Endodermal cell (in vitro differentiated cells): ENCODE results near the gene RASSF8. TPM values are rescaled to one million over a fixed set of nuclear protein-coding genes. Genes with fewer than 3 reads are reported as not detected.

ENCODE experiments used
- DNase-seq: peaks from one replicate; pipeline ENCODE4 v3.0.0-alpha.2; 2017
- H3K27ac ChIP-seq: 2 replicates; pipeline ENCODE4 v1.5.1; 2013; ENCODE audit warnings: mild to moderate bottlenecking, low read depth, low read length, moderate library complexity
- H3K27me3 ChIP-seq: 2 replicates; pipeline ENCODE4 v1.6.1; 2013; ENCODE audit warnings: mild to moderate bottlenecking, low read length, moderate library complexity; ENCODE audit not compliant: insufficient read depth, control insufficient read depth, poor library complexity, severe bottlenecking
- H3K36me3 ChIP-seq: 2 replicates; pipeline ENCODE4 v1.7.0; 2013; ENCODE audit warnings: mild to moderate bottlenecking, low read length, moderate library complexity; ENCODE audit not compliant: control insufficient read depth, insufficient read depth
- H3K4me1 ChIP-seq: one replicate; pipeline ENCODE4 v1.7.0; 2013; ENCODE audit warnings: low read length; ENCODE audit not compliant: control insufficient read depth, insufficient read depth
- H3K4me3 ChIP-seq: 2 replicates; pipeline ENCODE4 v1.5.1; 2013; ENCODE audit warnings: mild to moderate bottlenecking, low read length, moderate library complexity
- H3K9ac ChIP-seq: 2 replicates; pipeline ENCODE4 v1.6.1; 2013; ENCODE audit warnings: mild to moderate bottlenecking, low read length, moderate library complexity; ENCODE audit not compliant: poor library complexity, severe bottlenecking; ENCODE audit errors: extremely low read depth
- H3K9me3 ChIP-seq: 2 replicates; pipeline ENCODE4 v1.6.1; 2013; ENCODE audit warnings: mild to moderate bottlenecking, low read length, moderate library complexity; ENCODE audit not compliant: control insufficient read depth
- H3K27ac Mint-ChIP-seq: 2 replicates; pipeline ENCODE4 v1.8.0; 2020; ENCODE audit warnings: mixed read lengths
- H3K27me3 Mint-ChIP-seq: 2 replicates; pipeline ENCODE4 v1.8.0; 2021; ENCODE audit warnings: mild to moderate bottlenecking, mixed read lengths; ENCODE audit not compliant: insufficient read depth
- H3K36me3 Mint-ChIP-seq: 2 replicates; pipeline ENCODE4 v1.8.0; 2020; ENCODE audit warnings: low read depth, mixed read lengths
- H3K4me1 Mint-ChIP-seq: 2 replicates; pipeline ENCODE4 v1.8.0; 2020; ENCODE audit warnings: mixed read lengths
- H3K4me3 Mint-ChIP-seq: 2 replicates; pipeline ENCODE4 v1.8.0; 2020; ENCODE audit warnings: mild to moderate bottlenecking, moderate library complexity, mixed read lengths
- H3K9me3 Mint-ChIP-seq: 2 replicates; pipeline ENCODE4 v1.8.0; 2020; ENCODE audit warnings: mild to moderate bottlenecking, mixed read lengths
- WGBS, 2 experiments: methylation state at CpG; one replicate each; pipeline versions ENCODE4 v1.1.5 to v1.1.7; 2013; ENCODE audit warnings: missing lambda C conversion rate in 2 of 2, mixed read lengths in 1 of 2; ENCODE audit not compliant: insufficient coverage in 1 of 2, insufficient read length in 1 of 2; 5-methylcytosine and 5-hydroxymethylcytosine counted together
- total RNA-seq, 2 donors: library from RNA; stranded (reverse); fragmentation: NEBNext Ultra II Directional in 1 of 2; extraction: Animal tissue kit (Norgen Biotek cat#: 25700) in 1 of 2; gene quantifications; 2 replicates in 1 of 2; 3 replicates in 1 of 2; pipeline ENCODE4 v1.2.1, GENCODE V29; 2021
- TF ChIP-seq, protein P1 (sequence below): fragments of 200-600 bp; sonication (generic); conservative IDR thresholded peaks from 2 replicates; pipeline ENCODE4 v1.5.0; 2021; ENCODE audit warnings: antibody characterized with exemption, mild to moderate bottlenecking

The RASSF8 gene
- total RNA-seq, 2 donors from 2014 or later = 87.0 to 183 TPM

DNA sequence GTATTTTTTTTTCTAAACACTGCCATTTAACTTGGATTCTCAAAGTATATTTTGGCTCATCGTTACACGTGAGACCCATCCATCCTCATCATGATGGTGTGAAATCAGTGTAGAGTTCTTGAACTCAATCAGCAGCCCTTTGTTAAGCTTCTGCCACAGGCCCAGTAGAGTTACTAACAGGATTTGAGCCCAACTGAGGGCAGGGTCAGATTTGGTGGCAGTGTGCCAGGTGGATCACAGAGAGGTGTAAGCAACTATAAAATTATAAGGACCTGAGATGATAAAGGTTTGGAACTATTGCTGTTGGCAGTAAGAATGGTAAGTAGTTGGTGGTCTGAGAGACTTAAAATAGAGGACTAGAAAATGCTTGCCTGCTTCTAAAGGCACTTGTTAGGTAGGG is 72.8 kb downstream of the RASSF8 start:
- H3K9me3 Mint-ChIP-seq = peaks cover 3% of the 10 kb centered on the region
- no peak for DNase-seq
- H3K4me3 Mint-ChIP-seq = no peak overlapping the region
- no peaks in the 10 kb centered on the region for H3K27me3 Mint-ChIP-seq
- Histone ChIP-seq H3K4me3 (no peak overlapping the region), H3K9me3 (no peaks in the 10 kb centered on the region), H3K9ac (no peak overlapping the region), H3K36me3 (no peaks in the 10 kb centered on the region), H3K4me1 (peaks cover 8% of the 10 kb centered on the region), H3K27me3 (no peaks in the 10 kb centered on the region), H3K27ac (no peak overlapping the region)
- peaks cover 2% of the 10 kb centered on the region for H3K36me3 Mint-ChIP-seq
- H3K4me1 Mint-ChIP-seq = peaks cover 58% of the 10 kb centered on the region
- H3K27ac Mint-ChIP-seq = no peak overlapping the region
- WGBS, 2 experiments = 94 to 100% methylated on average over 2 of the region's 2 CpGs
- TF ChIP-seq, protein P1, sequence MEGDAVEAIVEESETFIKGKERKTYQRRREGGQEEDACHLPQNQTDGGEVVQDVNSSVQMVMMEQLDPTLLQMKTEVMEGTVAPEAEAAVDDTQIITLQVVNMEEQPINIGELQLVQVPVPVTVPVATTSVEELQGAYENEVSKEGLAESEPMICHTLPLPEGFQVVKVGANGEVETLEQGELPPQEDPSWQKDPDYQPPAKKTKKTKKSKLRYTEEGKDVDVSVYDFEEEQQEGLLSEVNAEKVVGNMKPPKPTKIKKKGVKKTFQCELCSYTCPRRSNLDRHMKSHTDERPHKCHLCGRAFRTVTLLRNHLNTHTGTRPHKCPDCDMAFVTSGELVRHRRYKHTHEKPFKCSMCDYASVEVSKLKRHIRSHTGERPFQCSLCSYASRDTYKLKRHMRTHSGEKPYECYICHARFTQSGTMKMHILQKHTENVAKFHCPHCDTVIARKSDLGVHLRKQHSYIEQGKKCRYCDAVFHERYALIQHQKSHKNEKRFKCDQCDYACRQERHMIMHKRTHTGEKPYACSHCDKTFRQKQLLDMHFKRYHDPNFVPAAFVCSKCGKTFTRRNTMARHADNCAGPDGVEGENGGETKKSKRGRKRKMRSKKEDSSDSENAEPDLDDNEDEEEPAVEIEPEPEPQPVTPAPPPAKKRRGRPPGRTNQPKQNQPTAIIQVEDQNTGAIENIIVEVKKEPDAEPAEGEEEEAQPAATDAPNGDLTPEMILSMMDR = no peak

DNA sequence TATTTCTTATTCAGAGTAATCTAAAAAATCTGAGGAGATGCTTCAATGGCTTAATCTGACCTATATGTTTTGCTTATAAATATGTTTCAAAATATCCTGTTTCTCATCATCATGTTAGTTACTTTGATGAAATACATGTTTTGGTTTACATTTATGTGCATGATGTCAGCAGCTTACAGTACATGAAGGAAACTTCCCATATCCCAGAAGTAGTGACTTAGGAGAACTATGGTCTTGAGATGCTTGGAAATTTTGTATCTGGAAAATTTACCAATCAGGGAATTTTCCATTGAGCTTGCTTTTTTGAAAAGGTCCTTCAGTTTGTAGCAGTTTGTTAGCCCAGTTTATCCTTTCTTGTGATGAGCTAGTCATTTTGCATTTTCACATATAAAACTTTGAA is 73.3 kb downstream of the RASSF8 start:
- peaks cover 8% of the 10 kb centered on the region for H3K4me1 ChIP-seq
- H3K4me3 Mint-ChIP-seq = no peak overlapping the region
- no peaks in the 10 kb centered on the region for H3K9me3 ChIP-seq
- no peaks in the 10 kb centered on the region for H3K36me3 ChIP-seq
- TF ChIP-seq, protein P1 = no peak
- no peaks in the 10 kb centered on the region for H3K36me3 Mint-ChIP-seq
- H3K27ac ChIP-seq = no peak overlapping the region
- no peak overlapping the region for H3K27ac Mint-ChIP-seq
- no peaks in the 10 kb centered on the region for H3K9me3 Mint-ChIP-seq
- DNase-seq = no peak
- no peak overlapping the region for H3K4me3 ChIP-seq
- peaks cover 55% of the 10 kb centered on the region for H3K4me1 Mint-ChIP-seq
- no peaks in the 10 kb centered on the region for H3K27me3 Mint-ChIP-seq
- no peaks in the 10 kb centered on the region for H3K27me3 ChIP-seq
- H3K9ac ChIP-seq = no peak overlapping the region

DNA sequence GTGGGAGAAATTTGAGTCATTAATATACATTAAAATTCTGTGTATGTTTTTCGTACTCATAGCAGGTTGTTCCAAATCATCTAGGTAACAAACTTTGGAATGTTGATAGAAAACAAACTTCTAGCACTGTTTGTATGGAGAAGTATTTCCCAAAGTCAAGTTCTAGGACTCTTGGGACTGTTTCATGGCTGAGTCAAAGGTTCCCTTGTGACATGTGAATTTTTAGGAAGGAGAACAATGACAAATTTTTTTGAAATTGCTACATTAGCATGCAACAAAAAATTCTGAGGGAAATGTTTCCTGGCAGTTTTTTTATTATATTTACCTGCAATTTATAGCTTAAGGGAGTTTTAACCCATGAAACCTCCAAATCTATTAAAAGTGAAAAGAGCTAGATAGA is 73.8 kb downstream of the RASSF8 start:
- TF ChIP-seq, protein P1 = no peak
- H3K36me3 ChIP-seq = no peaks in the 10 kb centered on the region
- no peak overlapping the region for H3K9ac ChIP-seq
- H3K4me1 ChIP-seq = peaks cover 8% of the 10 kb centered on the region
- no peaks in the 10 kb centered on the region for H3K9me3 ChIP-seq
- WGBS, 2 experiments = 93% methylated on average over 1 of the region's 1 CpG; no CpG with 5 or more reads in 1 of the 2 experiments
- Mint-ChIP-seq H3K36me3 (no peaks in the 10 kb centered on the region), H3K4me1 (peaks cover 56% of the 10 kb centered on the region), H3K27ac (no peak overlapping the region), H3K9me3 (no peaks in the 10 kb centered on the region), H3K27me3 (no peaks in the 10 kb centered on the region), H3K4me3 (no peak overlapping the region)
- H3K27ac ChIP-seq = no peak overlapping the region
- no peak overlapping the region for H3K4me3 ChIP-seq
- H3K27me3 ChIP-seq = no peaks in the 10 kb centered on the region
- no peak for DNase-seq
